Activated CD4-positive, alpha-beta T cell treated with anti-CD3 and anti-CD28 coated beads, Interleukin-2, amount 50 U/mL, for 24 hours (primary cell): Measurements from ENCODE around the gene CSF1R.
"Not testable (repeated sequence)": the region's sequence is repeated elsewhere in the genome, so short reads cannot be mapped to it uniquely, and the experiment has no call there.

Experiments used
- DNase-seq, 2 donors: peaks; one replicate each; pipeline ENCODE4 v3.0.0-alpha.2; 2020; ENCODE audit warnings: low read depth in 1 of 2, low spot score in 1 of 2

CSF1R gene

DNA sequence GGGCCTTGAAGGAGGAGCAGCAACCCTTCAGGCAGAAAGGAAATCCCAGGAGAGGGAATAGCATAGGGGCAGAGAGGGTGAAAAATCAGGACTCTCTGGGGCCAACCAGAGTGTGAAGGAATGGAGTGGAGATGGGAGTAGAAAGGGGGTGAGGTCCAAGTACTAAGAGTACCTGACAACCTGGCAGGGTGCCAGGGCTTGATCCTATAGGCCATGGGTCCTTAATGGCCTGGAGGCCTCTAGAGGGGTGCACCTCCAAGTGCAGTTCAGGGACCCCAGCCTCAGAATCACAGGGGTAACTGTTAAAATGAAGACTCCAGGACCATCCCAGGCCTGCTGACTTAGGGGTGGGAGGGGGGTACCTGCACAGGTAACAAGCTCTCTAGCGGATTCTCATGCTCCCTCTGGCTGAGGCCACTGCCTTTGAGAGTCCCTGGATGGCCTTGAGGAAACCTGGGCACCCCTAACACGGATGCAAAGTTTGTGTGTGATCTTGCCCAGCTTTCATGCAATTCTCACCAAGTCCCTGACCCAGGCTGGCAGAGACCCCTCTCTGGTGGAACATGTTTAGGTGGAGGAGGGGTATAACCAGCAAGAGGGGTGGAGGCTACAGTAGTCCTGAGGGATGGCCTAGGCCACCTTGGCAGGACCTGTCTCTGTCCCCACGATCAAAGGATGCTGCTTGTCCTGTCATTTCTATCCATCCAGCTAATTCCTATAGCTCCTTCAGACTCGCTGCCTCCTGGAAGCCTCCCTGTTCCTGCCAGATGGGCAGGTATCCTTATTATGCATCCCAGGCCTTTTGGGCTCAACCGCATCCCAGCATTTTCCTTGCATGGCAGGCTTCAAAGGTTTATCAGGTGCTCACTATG, 17.6 kb upstream of the CSF1R start:
- DNase-seq = no peak

GRCh38 chr5:150101023-150101422, 14.7 kb upstream of the CSF1R start:
- DNase-seq = no peak

DNA sequence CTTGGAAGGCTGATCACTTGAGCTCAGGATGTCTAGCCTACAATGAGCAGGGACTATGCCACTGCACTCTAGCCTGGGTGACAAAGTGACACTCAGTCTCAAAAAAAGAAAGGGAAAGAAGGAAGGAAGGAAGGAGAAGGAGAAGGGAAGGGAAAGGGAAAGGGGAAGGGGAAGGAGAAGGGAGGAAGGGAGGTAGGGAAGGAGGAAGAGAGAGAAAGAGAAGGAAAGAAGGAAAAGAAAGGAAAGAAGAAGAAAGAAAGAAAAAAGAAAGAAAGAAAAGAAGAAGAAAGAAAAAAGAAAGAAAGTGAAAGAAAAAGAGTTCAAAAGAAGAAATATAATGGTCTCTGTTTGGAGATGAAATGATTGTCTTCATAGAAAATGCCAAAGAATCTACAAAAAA, 10.8 kb upstream of the CSF1R start:
- DNase-seq = no peak

GRCh38 chr5:150092159-150092787, 5.9 kb upstream of the CSF1R start:
- no peak for DNase-seq

DNA sequence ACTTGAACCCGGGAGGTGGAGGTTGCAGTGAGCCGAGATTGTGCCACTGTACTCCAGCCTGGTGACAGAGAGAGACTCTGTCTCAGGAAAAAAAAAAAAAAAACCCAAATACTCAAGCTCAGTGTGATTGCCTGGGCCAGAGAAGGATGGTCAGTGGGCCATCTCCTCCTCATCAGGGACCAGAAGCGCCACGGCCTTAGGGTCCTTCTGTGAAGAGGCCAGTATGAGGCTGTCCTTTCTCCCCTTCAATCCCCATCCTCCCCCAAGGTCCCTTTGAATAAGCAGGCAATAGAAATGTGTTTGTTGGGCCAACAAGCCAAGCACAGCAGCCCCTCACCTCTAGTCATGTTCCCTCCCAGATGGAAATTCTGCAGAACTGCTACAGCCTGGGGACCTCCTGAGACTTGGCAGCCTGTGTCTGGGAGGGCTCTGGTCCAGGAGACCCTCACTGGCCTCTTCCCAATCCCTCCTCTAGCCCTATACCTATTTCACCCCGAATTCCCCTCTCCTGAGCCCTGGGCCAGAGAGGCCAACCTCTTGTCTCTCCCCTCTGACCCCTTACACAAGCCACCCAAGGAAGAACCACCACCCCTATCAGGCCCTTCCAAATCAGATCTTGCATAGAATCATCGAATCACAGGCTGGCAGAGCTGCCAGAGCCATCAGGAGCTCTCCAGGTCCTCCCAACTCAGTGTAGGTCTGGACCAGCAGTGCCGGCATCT, 1.0 kb downstream of the CSF1R start:
- DNase-seq = no peak

DNA sequence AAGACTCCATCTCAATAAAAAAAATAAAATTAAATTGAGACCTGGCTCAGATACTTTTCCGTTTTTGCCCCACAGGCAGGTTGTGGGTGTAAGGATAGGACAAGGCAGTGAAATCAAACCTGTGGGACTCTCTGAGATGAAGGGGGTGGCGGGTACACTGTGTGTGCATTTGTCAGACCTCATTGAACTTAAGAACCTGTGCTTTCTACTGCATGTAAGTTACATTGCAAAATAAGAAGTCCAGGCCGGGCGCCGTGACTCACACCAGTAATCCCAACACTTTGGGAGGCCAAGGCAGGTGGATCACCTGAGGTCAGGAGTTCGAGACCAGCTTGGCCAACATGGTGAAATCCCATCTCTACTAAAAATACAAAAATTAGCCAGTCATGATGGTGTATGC, 1.6 kb downstream of the CSF1R start:
- not testable (repeated sequence) for DNase-seq

GRCh38 chr5:150082889-150083288, 3.5 kb downstream of the CSF1R start:
- DNase-seq = no peak

- DNase-seq = no peak
Observed at GRCh38 chr5:150082374-150082773, 4.0 kb downstream of the CSF1R start.

DNA sequence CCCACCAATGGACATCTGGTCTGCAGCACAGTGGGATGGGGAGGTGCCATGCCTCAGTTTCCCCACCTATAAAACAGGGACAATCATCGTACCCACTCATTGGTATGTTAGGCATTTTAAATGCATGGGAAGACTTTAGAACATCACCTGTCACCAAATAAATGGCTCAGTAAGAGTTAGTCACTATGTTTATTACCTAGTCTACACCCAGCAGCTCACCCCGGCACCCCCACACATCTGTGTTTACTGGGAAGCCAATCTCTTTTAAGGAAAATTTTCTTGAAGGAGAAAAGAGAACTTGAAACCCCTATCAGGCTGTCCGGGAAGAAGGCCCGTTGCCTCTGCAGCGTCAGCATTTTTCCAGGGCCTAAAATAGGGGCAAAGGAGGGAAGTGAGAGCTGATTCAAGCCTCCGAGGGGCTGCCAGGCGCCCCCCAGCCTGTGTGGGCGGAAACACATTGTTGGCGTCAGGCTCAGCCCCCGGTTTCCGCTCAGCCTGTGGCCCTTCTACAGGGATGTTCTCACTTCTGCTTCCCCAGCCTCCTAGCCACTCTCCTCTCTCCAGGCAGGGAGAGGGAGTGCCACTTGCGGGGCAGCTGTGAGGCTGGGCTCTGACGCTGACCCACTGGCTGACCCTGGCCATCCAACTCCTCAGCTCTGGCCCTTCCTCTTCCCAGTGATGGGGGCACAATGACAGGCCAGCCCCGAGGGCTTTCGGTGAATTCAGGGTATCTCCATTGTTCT, 4.6 kb downstream of the CSF1R start:
- no peak for DNase-seq

DNA sequence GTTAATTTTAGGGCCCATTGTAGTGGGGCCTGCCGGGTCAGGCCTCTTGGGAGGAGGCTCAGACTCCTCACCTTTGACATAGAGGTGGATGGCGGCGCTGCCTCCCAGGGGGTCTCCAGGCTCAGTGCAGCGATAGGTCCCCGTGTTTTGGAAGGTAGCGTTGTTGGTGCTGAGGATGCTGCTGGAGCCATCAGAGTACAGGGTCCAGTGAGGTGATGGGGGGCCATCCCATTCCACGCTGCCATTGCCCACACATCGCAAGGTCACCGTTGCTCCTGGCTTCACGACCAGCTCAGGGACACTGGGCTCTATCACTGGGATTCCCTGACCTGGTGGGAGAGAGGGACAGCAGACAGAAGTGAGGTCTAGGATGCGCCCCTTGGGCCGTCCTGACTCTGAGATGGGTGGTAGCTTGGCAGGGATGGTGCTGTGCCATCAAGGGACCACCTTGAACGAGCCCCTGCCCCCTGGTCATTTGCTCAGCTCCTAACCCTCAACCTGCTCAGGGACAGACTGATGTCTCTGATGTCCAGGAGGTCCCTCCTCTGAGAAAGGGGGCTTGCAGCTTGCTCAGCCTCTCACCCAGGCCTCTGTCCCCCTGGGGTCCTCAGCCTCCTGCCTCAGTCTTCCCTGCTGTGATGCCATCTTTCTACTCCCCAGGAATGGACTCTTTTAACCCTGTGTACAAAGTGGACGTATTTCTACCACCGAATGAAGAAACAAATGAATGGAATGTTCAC, 5.5 kb downstream of the CSF1R start:
- DNase-seq = no peak

GRCh38 chr5:150079909-150080461, 6.4 kb downstream of the CSF1R start:
- no peak for DNase-seq

DNA sequence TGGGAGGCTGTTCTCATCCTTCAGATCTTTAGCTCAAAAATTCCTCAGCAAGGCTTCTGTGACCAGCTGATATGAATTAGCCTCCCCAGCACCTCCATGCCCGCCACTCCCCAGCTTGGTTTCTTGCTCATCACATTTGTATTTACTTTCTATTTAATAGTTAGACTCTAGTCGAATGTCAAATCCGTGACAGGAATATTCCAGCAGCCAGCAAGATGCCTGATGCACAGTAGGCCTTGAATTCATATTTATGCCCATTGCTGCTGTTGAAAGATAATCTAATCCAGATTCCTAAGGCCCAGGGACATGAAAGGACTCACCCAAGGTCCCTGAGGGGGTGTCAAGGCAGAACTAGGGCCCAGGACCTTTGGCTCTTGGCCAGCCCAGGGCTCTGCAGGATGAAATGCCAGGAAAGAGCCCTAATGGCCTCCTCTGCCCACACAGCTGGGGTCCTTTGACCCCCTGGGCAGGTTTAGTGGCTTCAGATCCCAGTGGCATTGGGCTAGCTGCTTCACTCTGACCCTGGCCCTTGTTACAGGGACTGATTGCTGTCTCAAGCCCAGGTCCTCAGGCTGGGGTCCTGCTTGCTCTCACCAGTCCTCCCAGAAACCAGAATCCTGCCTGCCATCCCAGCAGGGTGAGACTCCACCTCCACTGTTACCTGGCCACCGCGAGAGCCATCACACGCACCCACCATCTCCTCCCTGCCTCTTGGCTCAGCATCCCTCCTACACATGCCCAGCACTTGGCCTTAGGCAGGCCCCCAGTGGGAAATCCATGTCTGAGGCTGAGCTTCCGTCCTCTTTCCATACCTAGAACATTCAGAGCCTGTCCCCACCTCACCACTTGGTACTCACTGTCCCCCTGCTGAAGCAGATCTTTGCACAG, 7.3 kb downstream of the CSF1R start:
- DNase-seq = no peak

DNA sequence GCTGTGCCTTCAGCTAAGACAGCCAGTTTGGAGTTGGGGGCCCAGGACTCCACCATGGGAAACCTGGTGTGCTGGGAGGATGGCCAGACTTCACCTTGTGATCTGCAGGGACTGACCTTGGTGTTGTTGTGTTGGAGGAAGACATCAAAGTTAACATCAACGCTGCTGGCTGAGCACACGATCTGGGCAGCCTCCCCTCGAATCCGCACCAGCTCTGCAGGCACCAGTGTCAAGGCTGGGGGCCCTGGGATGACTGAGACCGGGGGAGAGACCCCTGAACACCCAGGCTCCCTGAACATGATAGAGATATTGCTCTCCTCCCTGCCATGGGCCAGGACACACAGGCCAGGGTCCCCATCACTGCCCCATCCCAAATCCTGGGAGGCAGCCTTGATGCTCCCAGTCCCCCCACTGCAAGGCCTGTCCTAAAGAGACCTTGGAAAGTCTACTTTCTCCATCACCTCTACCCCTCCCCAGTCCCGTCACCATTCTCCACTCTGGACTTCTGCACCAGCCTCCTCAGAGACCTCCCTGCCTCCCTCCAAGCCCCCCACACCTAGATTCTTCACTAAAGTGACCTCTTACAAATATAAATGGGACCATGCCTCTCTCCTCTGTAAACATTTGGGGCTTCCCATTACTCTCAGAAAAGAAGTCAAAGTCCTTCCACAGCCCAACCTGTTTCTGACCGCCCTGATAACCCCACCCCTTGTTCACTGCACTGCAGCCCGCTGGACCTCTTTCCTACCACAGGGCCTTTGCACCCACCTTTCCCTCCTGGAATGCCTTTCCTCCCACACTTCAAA, 8.2 kb downstream of the CSF1R start:
- no peak for DNase-seq

- no peak for DNase-seq
Observed at GRCh38 chr5:150077060-150077459, 9.3 kb downstream of the CSF1R start.

GRCh38 chr5:150075806-150076205, 10.5 kb downstream of the CSF1R start:
- no peak for DNase-seq

DNA sequence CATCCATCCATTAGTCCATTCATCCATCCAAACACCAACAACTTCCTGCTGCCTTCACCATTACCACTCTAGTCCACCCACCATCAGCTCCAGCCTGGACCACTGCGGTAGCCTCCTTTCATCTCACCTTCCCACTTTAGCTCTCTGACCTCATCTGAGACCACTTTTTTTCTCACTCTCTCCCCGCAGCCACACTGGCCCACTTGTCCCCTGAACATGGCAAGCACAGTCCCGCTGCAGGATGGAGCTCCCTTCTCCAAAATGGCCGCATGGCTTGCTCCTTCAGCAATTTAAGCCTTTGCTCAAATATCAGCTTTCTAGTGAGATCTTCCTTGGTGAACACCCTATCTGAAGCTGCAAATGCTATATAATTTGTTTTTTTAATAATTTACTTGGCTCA, 11.1 kb downstream of the CSF1R start:
- DNase-seq = no peak

GRCh38 chr5:150073677-150074076, 12.7 kb downstream of the CSF1R start:
- DNase-seq = no peak

DNA sequence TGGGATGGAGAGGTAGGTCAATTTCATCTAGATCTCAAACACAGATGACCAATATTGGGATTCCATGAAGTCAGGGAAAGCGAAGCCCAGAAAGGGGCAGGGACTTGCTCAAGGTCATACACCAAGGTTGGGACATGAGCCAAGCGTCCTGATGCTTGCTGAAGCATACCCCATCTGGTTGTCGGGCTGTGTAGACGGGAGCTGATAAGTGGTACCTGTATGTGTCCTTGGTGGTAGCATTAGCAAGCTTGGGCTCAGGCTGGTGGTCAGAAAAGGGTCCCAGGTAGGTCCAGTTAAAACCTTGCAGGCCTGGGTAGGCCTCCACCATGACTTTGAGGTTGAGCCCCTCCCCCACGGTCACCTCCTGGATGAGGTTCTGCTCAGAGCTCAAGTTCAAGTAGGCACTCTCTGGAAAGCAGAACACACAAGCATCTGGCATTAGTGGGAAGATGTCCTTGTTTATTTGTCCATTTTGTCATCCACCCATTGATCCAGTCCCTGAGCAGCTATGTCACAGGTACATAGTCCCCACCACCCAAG, 13.2 kb downstream of the CSF1R start:
- no peak for DNase-seq
